Non-pigmented ciliary epithelial cell (primary cell): ENCODE measurements around the gene SMC6.

Source experiments
- DNase-seq: peaks from one replicate; pipeline ENCODE4 v3.0.0-alpha.2; 2010; ENCODE audit warnings: low read depth

The SMC6 gene

DNA sequence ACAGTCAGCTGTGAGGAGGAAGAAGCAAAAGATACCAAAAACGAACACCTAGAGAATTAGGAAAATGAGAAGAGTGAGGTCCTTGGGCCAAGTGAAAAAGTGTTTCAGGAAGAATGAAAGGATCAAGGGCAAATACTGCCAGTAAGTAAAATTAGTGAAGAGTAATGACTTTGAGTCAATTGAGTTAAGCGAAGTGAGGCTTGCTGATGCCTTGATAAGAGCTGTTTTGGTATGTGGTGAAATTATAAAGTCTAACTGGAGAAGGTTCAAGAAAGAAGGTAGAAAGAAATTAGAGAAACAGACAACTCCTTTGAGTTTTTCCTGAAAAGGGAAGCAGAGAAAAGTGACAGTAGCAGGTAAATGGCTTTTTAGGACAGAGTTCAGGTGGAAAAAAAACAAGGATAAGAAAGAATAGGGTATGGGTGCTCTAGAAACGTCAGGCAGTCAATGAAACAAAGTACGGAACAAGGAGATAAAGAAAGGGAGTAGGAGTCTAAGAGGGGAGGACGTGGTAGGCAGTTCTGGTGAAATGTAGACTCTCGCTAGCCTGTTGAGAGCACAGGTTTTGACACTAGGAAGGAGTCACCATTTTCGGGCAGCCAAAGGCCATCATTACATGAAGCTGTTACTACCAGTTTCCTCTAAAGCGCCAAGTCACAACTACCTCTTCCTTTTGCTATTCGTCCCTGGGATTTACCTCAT, 42.9 kb downstream of the SMC6 start:
- no peak for DNase-seq

DNA sequence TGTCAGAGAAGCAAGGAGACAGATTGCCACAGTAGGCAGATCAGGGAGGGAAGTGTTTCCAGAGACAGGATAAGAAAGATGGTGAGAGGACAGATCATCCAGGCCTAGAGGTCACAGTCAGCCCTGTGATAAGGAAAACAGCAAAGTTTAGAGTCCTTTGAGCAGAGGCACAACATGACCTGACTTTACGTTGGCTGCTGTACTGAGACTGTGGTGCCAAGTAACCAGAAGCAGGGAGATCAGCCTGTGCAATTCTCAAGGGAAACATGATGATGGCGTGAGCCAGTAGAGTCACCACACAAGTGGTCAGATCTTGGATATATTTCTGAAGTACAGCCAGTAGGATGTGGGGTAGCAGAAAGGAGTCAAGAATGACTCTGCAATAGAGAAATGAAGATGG, 43.7 kb downstream of the SMC6 start:
- no peak for DNase-seq

GRCh38 chr2:17708501-17708900, 45.1 kb downstream of the SMC6 start:
- DNase-seq: no peak

GRCh38 chr2:17706845-17707244, 46.8 kb downstream of the SMC6 start:
- DNase-seq: no peak

DNA sequence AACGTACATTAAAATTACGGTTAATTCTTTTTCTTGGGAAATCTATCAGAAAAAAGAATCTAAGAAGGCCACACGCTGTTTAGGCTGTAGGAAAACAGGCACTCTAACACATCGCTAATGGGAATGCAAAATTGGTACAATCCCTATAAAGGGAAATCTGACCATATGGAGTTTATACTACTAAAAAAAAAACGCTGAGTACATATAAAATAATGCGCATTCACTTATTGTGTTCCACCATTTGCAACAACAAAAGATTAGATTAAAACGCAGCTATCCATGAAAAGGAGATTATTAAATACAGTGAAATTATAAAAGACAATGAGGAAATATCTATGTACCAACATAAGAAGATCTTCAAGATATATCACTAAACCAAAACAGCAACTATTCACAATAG, 62.8 kb downstream of the SMC6 start:
- no peak for DNase-seq

- DNase-seq: no peak
Measured at GRCh38 chr2:17689010-17689409, 64.6 kb downstream of the SMC6 start.

GRCh38 chr2:17688600-17688999, 65.0 kb downstream of the SMC6 start:
- no peak for DNase-seq

- DNase-seq: no peak
Measured at GRCh38 chr2:17683981-17684380, 69.6 kb downstream of the SMC6 start.

DNA sequence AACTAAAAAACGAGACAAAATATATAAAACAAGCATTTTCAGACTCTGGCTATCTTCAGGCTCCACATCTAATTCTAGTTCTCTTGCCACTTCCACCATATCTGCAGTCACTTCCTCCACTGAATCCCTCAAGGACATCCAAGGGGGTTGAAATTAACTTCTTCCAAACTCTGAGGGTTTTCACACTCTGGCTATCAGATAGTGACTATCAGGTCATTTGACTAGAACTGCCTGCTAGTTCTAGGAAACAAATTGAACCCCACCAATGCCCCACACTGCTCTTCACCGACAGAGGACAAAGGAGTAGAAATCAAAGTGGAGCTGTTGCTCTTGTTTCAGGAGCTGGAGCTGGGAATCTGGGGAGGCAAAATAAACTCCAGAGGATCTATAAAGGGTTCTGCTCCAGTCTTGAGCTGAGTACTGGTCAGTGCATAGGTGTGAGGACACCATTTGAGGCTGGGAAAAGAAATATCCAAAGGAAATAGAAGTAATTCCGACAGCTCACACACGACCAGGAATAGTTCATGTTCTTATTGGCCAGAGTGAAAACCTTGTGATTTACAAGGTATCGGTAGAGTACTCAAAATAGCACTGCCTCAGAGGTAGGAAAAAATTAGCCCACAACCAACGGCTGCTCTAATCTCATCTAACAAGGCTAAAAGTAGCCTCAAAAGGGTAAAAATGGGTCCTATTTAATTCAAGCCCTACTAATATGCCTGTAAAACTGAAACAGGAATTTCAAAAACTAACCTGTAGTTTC, 71.3 kb downstream of the SMC6 start:
- no peak for DNase-seq

GRCh38 chr2:17680119-17680518, 73.5 kb downstream of the SMC6 start:
- no peak for DNase-seq

DNA sequence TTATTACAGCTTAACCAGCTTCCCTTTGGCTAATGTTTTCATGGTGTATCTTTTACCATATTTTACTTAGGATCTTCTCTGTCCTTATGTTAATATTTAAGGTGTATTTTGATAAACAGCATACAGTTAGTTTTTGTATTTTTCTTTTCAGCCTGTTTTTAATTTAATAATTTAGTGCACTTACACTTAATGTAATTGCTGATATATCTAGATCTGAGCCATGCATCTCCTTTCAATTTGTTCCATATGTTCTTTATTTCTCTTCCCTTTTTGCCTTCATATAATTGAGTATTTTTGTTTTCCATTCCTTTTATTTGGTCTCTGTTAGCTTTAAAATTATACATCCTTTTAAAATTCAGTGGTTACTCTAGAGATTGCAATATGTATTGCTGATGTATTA, 78.8 kb downstream of the SMC6 start:
- no peak for DNase-seq

GRCh38 chr2:17672583-17673317, 80.9 kb downstream of the SMC6 start:
- DNase-seq: peak; percentile 61

GRCh38 chr2:17667898-17668297, 85.7 kb downstream of the SMC6 start:
- no peak for DNase-seq

DNA sequence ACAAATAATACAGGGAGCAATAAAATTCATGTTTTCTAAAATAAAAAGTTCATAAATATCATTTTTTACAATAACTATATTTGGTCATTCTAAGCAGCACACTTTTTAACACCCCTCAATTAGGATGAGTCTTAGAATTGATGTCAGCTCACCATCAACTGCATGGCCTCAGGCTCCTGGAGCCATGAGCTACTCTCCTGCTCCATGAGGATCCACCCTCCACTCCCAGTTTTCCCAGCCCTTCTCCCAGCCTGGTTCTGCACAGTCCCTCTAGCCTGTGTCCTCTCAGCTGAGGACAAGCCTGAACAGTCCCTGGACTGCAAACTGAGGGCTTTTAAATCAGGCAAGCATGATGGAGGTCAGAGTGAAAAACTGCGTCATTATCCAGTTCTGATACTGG, 89.1 kb downstream of the SMC6 start:
- no peak for DNase-seq

DNA sequence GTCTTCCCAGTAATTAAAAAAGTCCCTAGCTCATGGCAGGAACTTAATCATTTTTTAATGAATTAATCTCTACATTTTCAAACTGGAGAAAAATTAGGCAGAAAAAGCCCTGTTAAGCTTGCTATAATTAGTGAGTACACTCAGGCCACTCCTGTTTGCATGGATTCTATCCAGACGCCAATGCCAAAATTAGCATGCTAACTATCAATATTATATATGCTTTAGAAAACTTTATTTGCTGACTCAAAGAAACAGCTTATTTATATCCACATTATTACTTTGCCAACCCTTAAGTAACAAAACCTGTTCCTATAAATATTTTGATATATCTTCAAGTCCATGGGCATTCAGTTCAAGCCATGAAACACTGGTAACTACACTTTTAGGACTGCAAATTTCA, 90.9 kb downstream of the SMC6 start:
- no peak for DNase-seq

DNA sequence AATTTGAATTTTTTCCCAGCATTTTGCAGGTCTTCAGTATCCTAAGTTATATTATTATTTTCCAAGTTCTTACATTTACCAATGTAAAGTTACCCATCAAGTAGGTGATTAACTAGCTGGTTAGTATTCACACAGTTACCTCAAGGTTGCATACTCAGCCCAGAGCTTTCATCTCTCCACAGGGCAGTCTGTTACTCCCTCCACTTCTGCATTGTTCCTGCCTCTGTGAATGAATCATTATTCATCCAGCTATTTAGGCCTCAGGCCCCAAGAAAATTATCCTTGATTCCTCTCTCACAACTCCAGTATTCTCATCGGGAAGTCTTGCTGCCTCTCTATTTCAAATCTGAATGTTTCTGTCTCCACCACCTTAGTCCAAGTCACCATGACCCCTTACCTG, 92.2 kb downstream of the SMC6 start:
- DNase-seq: no peak

DNA sequence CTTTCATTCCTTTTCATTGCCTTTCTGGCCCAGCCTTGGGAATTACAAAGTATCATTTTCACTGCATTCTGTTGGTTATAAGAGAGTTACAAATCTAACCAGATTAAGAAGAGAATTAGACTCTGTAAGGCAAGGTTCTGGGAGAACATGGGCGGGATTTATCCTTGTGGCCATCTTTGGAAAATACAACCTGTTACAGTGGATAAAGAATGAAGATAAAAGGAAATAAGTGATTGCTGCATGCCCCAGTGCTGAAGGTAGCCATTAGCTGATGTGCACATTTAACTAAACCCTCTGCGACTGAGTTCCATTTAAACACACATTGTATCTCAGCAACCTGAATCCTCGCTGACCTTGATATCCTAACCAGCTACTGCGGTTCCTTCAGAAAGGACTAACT, 93.4 kb downstream of the SMC6 start:
- DNase-seq: no peak

GRCh38 chr2:17658251-17658843, 95.3 kb downstream of the SMC6 start:
- DNase-seq: peak; percentile 49

DNA sequence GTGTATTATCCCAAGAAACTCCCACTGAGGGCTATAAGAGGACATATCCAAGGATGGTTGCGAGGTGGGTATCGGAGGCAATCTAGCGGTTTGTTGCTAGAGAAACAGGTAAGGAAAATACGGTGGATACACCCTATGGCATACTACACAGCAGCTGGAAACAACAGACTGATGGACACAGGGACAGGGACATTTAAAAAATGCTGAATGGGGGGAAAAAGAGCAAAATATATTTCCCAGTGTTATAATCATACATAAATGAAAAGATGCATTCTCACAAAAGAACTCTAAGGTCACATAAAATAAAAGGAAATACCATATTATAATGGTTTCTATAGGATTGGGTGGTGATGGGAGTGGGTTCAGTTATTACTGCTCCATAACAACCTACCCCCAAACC, 95.9 kb downstream of the SMC6 start:
- DNase-seq: no peak

DNA sequence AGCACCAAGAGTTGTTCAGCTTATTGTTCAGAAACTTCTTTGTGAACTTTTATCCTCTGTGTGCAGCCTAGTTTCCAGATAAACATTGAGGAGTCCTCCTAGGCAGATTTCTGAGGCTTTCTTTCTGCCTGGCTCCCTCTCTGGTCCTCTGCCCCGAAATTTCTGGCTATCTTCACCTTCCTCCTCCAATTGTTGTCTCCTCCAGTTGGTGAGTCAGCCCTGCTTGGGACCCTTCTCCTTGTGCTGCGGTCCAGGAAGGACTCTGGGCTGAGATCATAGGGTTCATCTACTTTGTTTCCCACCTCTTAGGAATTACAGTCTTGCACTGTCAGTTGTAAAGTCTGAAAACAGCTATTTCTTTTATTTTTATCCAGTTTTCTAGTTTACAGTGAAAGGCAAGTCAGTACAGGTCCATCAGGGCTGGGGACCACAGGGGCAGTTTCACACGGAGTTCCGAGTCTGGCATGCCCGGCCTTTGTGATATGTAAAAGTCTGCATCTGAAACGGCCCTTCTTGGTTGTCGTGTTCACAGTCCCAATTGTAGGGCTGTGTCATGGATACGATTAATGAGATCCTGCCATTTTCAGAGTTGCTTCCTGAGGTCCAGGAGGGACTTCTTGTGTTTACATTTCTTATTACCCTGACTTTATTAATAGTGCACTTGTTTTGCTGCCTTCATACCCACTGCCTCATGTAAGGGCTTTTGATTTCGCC, 100.8 kb downstream of the SMC6 start:
- no peak for DNase-seq

DNA sequence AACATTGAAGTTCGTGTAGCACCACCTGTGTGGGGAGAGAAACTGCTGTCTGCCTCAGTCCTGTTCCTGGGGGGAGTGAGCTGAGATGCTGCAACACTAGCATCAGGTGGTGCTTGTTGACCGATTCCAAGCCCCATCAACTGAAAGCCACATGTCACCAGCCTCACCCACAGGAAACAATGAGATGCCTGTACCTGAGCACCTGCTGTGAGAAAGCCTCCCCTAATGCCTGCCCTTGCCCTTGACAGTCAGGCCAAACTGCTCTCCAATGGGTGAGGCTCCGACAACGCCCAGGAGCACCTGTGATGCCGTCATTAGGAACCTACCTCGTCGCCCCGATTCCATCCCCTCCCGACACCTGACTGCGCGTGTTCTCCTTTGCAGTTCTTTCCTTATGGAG, 104.6 kb downstream of the SMC6 start:
- no peak for DNase-seq

DNA sequence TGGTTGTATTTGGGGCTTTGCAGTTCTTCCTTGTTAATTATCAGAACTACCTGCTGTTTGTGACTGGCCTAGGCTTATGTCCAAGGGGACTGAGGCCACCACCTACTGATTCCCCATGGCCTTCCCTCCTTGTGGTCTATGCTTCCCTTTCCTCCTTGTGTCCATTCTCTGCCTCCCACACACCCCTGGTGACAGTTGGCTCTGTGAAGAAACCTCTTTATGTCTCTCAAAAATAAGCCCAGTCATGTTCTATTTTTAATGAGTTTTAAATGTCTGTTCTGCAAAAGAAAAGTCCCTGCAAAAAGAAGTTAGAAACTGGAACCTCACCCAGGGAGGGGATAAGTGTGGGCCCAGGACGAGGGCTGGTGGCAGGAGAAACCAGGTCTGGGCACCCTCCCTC, 105.0 kb downstream of the SMC6 start:
- no peak for DNase-seq
